K562 (cell line): ENCODE results near the gene JUNB. TPM values are rescaled to one million over a fixed set of nuclear protein-coding genes. Genes with fewer than 3 reads are reported as not detected.
A peak's percentile ranks its signal among the peaks of the same experiment; 100 is the strongest.

ENCODE experiments used
- CEBPG ChIP-seq, 3 experiments: fragments of 200-800 bp in 1 of 3; sonication (Bioruptor generic) in 1 of 3; sonication (generic) in 1 of 3; formaldehyde crosslinking in 1 of 3; IDR thresholded peaks in 2 of 3; conservative IDR thresholded peaks in 1 of 3; 2 replicates each; pipeline versions ENCODE4 v1.6.1 to v1.8.0; 2016 to 2022; ENCODE audit warnings: missing compliant biosample characterization in 2 of 3, missing genetic modification characterization in 2 of 3, mild to moderate bottlenecking in 1 of 3, missing genetic modification reagents in 1 of 3
- HOXB6 ChIP-seq: fragments of 250-450 bp; sonication (Bioruptor Pico); IDR thresholded peaks from 2 replicates; pipeline ENCODE4 v1.5.1; 2022; ENCODE audit warnings: mild to moderate bottlenecking, borderline replicate concordance
- KAT8 ChIP-seq: fragments of 450-650 bp; IDR thresholded peaks from 2 replicates; pipeline ENCODE4 v1.6.1; 2016; ENCODE audit warnings: low read depth, mild to moderate bottlenecking
- KDM1A ChIP-seq, 2 experiments: fragments of 450-650 bp; IDR thresholded peaks; 2 replicates each; pipeline ENCODE4 v1.6.1; 2016; ENCODE audit warnings: mild to moderate bottlenecking in 2 of 2
- PHF21A ChIP-seq: fragments of 450-650 bp; IDR thresholded peaks from 2 replicates; pipeline ENCODE4 v1.6.1; 2017; ENCODE audit warnings: low read depth, borderline replicate concordance
- TFE3 ChIP-seq: fragments of 450-650 bp; formaldehyde crosslinking; IDR thresholded peaks from 2 replicates; pipeline ENCODE4 v1.4.0; 2020; ENCODE audit warnings: mild to moderate bottlenecking, mixed read lengths
- THAP12 ChIP-seq: fragments of 250-450 bp; sonication (Bioruptor Pico); IDR thresholded peaks from 2 replicates; pipeline ENCODE4 v1.9.0; 2021; ENCODE audit warnings: mild to moderate bottlenecking, inconsistent platforms
- USF1 ChIP-seq: sonication (generic); formaldehyde crosslinking; IDR thresholded peaks from 2 replicates; pipeline ENCODE4 v1.9.0; 2022; ENCODE audit warnings: mild to moderate bottlenecking, missing genetic modification reagents
- ZNF175 ChIP-seq: fragments of 200-800 bp; sonication (Bioruptor generic); IDR thresholded peaks from 2 replicates; pipeline ENCODE4 v1.6.1; 2016; ENCODE audit warnings: low read depth, mild to moderate bottlenecking, missing genetic modification characterization, missing compliant biosample characterization
- ZNF431 ChIP-seq: sonication (generic); formaldehyde crosslinking; IDR thresholded peaks from 2 replicates; pipeline ENCODE4 v1.8.0; 2022; ENCODE audit warnings: mild to moderate bottlenecking, missing genetic modification reagents
- ZNF583 ChIP-seq: fragments of 250-450 bp; sonication (Bioruptor Pico); IDR thresholded peaks from 2 replicates; pipeline ENCODE4 v1.4.0; 2020
- ZNF592 ChIP-seq: fragments of 450-650 bp; IDR thresholded peaks from 2 replicates; pipeline ENCODE4 v1.6.1; 2017; ENCODE audit warnings: antibody characterized with exemption, mild to moderate bottlenecking
- ZNF778 ChIP-seq: fragments of 450-650 bp; formaldehyde crosslinking; IDR thresholded peaks from 2 replicates; pipeline ENCODE4 v1.4.0; 2020; ENCODE audit warnings: mild to moderate bottlenecking, moderate library complexity
- polyA plus RNA-seq, 8 experiments: library from polyadenylated mRNA; depleted of rRNA in 4 of 8; stranded (reverse) in 5 of 8; unstranded in 3 of 8; fragments of >200 nt; fragmentation: Nextera tagmentation in 2 of 8; fragmentation: Illumina TruSeq in 1 of 8; extraction: Ambion mirVana in 2 of 8; extraction: Trizol in 1 of 8; gene quantifications; 2 replicates each; pipeline versions ENCODE4 v1.2.1 to v1.2.3, GENCODE V29; 2011 to 2014; ENCODE audit warnings: inconsistent platforms in 1 of 8, missing spikeins in 1 of 8
- total RNA-seq, 7 experiments: library from RNA; depleted of rRNA in 6 of 7; stranded (reverse); fragments of >200 nt in 6 of 7; fragmentation: Illumina TruSeq in 2 of 7; extraction: Trizol in 2 of 7; gene quantifications; 2 replicates each; pipeline versions ENCODE4 v1.2.1 to v1.2.3, GENCODE V29; 2011 to 2021; ENCODE audit warnings: low replicate concordance in 1 of 7

Gene JUNB
- total and polyA plus RNA-seq, 9 of the 15 experiments (the other 6 are each of a cell fraction or from before 2014, with no cell fraction given), result 0.23 to 88.1 (median 13.1) TPM

GRCh38 chr19:12756150-12756883 lies 35.0 kb upstream of the JUNB start (continued):
- no peak for TF ChIP-seq KAT8
- no peak for TF ChIP-seq ZNF431 (CRISPR knock-in tag)
- TF ChIP-seq USF1 (CRISPR knock-in tag), result peak; percentile 78
- TF ChIP-seq ZNF583, result no peak
- peak; percentile 56 for TF ChIP-seq TFE3 (CRISPR knock-in tag)
- TF ChIP-seq ZNF175 (CRISPR knock-in tag), result no peak
- no peak for TF ChIP-seq CEBPG (CRISPR knock-in tag; IDR thresholded peaks at IDR 0.05)
- TF ChIP-seq CEBPG (tag; conservative IDR thresholded peaks at IDR 0.05 in 1 of 2, IDR thresholded peaks at IDR 0.05 in 1 of 2), result no peak
- TF ChIP-seq ZNF778 (CRISPR knock-in tag), result no peak
- no peak for TF ChIP-seq HOXB6 (CRISPR knock-in tag)
- TF ChIP-seq ZNF592, result no peak
- TF ChIP-seq KDM1A (IDR thresholded peaks at IDR 0.05), result peak; percentile 31 to 49; a peak in 3 of 4 replicates
- no peak for TF ChIP-seq THAP12 (CRISPR knock-in tag)
- TF ChIP-seq PHF21A, result no peak
